ENCODE results near the gene ARHGEF5.
A peak's percentile ranks its signal among the peaks of the same experiment; 100 is the strongest.
"Not testable (repeated sequence)": the region's sequence is repeated elsewhere in the genome, so short reads cannot be mapped to it uniquely, and the experiment has no call there.

ARHGEF5 gene

DNA sequence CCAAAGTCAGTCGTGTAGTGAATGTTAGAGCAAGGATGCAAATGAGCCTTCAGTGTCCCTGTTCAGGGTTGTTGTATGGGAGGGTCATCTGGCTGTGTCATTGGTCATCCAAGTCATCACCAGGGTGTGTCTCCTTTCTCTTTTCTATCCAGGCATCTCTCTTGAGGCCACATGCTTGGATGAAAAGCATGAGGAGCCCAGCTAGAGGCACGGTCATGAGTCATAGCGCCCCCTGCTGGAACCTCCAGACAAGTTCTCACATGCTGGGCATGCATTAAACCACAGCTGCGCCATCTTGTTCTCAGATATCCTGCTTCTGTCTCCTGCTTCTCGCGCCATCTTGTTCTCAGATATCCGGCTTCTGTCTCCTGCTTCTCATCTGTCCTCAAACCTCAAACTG, 14.0 kb downstream of the ARHGEF5 start:
- DNase-seq (ENCODE audit: low read depth); H3K4me3 ChIP-seq (ENCODE audit: control insufficient read depth, low read depth, low read length): not testable (repeated sequence)

DNA sequence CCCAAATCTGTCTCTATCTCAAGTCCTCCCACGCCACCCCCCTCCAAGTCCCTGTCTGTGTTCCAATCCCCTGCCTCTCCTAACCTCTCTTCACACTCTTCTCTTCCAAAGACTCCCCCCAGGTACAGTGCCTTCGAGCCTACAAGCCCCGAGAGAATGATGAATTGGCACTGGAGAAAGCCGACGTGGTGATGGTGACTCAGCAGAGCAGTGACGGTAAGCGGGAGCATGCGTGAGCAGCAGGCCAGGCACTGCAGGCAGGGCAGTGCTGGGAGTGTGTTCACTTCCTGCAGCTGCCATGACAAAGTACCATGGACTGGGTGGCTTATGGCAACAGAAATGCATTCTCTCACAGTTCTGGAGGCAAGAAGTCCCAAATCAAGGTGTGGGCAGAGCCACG, 23.4 kb downstream of the ARHGEF5 start:
- no peak overlapping the region for H3K4me3 ChIP-seq (ENCODE audit: control insufficient read depth, low read depth, low read length)
- no peak for TF ChIP-seq CTCF (IDR thresholded peaks at IDR 0.05; ENCODE audit: control insufficient read depth, insufficient read depth, low read depth, low read length, missing control alignments)
- no peak for DNase-seq (ENCODE audit: low read depth)

GRCh38 chr7:144379776-144380384, 24.7 kb downstream of the ARHGEF5 start:
- TF ChIP-seq CTCF (IDR thresholded peaks at IDR 0.05; ENCODE audit: control insufficient read depth, insufficient read depth, low read depth, low read length, missing control alignments) = no peak
- DNase-seq (ENCODE audit: low read depth) = no peak
- no peak overlapping the region for H3K4me3 ChIP-seq (ENCODE audit: control insufficient read depth, low read depth, low read length)

- H3K4me3 ChIP-seq (ENCODE audit: control insufficient read depth, low read depth, low read length) = no peak overlapping the region
- DNase-seq (ENCODE audit: low read depth) = no peak
- no peak for TF ChIP-seq CTCF (IDR thresholded peaks at IDR 0.05; ENCODE audit: control insufficient read depth, insufficient read depth, low read depth, low read length, missing control alignments)
Measured at GRCh38 chr7:144384071-144384470, 28.9 kb downstream of the ARHGEF5 start.

- DNase-seq (ENCODE audit: low read depth) = no peak
- no peak overlapping the region for H3K4me3 ChIP-seq (ENCODE audit: control insufficient read depth, low read depth, low read length)
Measured at GRCh38 chr7:144384555-144385245, 29.5 kb downstream of the ARHGEF5 start.

DNA sequence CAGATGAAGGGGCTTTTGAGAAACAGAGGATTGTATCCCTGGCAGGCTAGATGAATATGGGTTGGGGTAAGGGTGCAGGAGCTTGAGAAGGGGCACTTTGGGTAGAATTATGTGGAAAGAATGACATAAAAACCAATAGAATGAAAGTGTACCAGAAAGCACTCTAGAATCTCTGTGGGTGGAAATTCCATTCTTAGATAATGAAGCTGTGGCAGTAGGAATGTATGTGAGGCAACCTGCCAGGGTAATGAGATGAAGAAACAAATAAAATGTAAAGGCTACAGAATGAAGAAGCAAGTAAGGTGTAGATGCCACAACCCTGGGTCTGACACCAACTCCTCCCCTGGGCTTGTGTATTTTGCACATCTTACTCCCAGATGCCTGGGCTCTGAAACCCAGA, 31.5 kb downstream of the ARHGEF5 start:
- peak; percentile 16 for DNase-seq (ENCODE audit: low read depth)
- H3K4me3 ChIP-seq (ENCODE audit: control insufficient read depth, low read depth, low read length) = no peak overlapping the region
- no peak for TF ChIP-seq CTCF (IDR thresholded peaks at IDR 0.05; ENCODE audit: control insufficient read depth, insufficient read depth, low read depth, low read length, missing control alignments)

More at GRCh38 chr7:144384555-144385245, 29.5 kb downstream of the ARHGEF5 start:
- no peak for TF ChIP-seq CTCF (IDR thresholded peaks at IDR 0.05; ENCODE audit: control insufficient read depth, insufficient read depth, low read depth, low read length, missing control alignments)

DNA sequence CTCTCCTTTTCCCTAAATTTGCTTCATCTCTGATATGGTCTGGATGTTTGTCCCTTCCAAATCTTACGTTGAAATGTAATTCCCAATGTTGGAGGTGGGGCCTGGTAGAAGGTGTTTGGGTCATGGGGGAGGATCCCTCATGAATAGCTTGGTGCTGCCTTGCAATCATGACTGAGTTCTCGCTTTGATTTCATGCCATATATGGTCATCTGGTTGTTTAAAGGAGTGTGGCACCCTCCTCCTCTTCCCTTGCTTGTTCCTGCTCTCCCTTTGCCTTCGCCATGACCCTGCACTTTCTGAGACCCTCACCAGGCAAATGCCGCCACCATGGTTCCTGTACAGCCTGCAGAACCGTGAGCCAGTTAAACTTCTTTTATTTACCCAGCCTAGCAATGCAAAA, 33.7 kb downstream of the ARHGEF5 start:
- DNase-seq (ENCODE audit: low read depth) = no peak
- TF ChIP-seq CTCF (IDR thresholded peaks at IDR 0.05; ENCODE audit: control insufficient read depth, insufficient read depth, low read depth, low read length, missing control alignments) = no peak
- H3K4me3 ChIP-seq (ENCODE audit: control insufficient read depth, low read depth, low read length) = no peak overlapping the region

All from AG09309 (cell line).